Tibial nerve (tissue), 4 donors: ENCODE results near the gene INHA. TPM values are rescaled to one million over a fixed set of nuclear protein-coding genes. Genes with fewer than 3 reads are reported as not detected.
A peak's percentile ranks its signal among the peaks of the same experiment; 100 is the strongest.

Experiments used
- DNase-seq, 2 donors: peaks; one replicate each; pipeline ENCODE4 v3.0.0-alpha.2; 2019; ENCODE audit warnings: low spot score in 2 of 2
- H3K27ac ChIP-seq, 4 donors: fragments of 200-600 bp; sonication (generic) in 3 of 4; one replicate each; pipeline ENCODE4 v1.5.1; 2017 to 2019; ENCODE audit warnings: mild to moderate bottlenecking in 1 of 4
- H3K27me3 ChIP-seq, 2 donors: fragments of 200-600 bp; sonication (generic) in 1 of 2; one replicate each; pipeline versions ENCODE4 v1.5.1 to v1.6.0; 2017 to 2019
- H3K36me3 ChIP-seq, 3 donors: fragments of 200-600 bp; sonication (generic); one replicate each; pipeline ENCODE4 v1.5.1; 2018 to 2019
- H3K4me1 ChIP-seq, 4 donors: fragments of 200-600 bp; sonication (generic) in 3 of 4; one replicate each; pipeline ENCODE4 v1.5.1; 2017 to 2019
- H3K4me3 ChIP-seq, 4 donors: fragments of 200-600 bp; sonication (generic) in 3 of 4; one replicate each; pipeline ENCODE4 v1.5.1; 2017 to 2019; ENCODE audit warnings: mild to moderate bottlenecking in 1 of 4, moderate library complexity in 1 of 4
- H3K9me3 ChIP-seq, 4 donors: fragments of 200-600 bp; sonication (generic) in 3 of 4; one replicate each; pipeline ENCODE4 v1.5.1; 2017 to 2019
- EP300 ChIP-seq, 2 donors: sonication (generic); formaldehyde crosslinking; IDR thresholded peaks; one replicate each; pipeline ENCODE4 v1.6.1; 2017; ENCODE audit warnings: antibody characterized with exemption in 2 of 2, mild to moderate bottlenecking in 1 of 2
- POLR2A ChIP-seq, 2 donors: fragments of 450-650 bp; IDR thresholded peaks; one replicate each; pipeline ENCODE4 v1.6.1; 2017; ENCODE audit warnings: antibody characterized with exemption in 2 of 2, mild to moderate bottlenecking in 2 of 2, moderate library complexity in 2 of 2
- WGBS, 2 donors: methylation state at CpG; one replicate each; pipeline ENCODE4 v1.1.5; 2018; 5-methylcytosine and 5-hydroxymethylcytosine counted together
- total RNA-seq, 4 donors: library from RNA; depleted of rRNA; stranded (reverse); fragments of >200 nt; gene quantifications; one replicate each; pipeline ENCODE4 v1.1.0, GENCODE V29; 2016
- TF ChIP-seq, protein P1 (sequence below), 5 experiments: fragments of 200-600 bp in 3 of 5; fragments of 450-650 bp in 2 of 5; sonication (generic) in 3 of 5; IDR thresholded peaks; one replicate each; pipeline ENCODE4 v1.5.1; 2016 to 2019; ENCODE audit warnings: antibody characterized with exemption in 5 of 5, mild to moderate bottlenecking in 3 of 5, moderate library complexity in 2 of 5

Gene INHA
- total RNA-seq, 4 donors from 2014 or later = 1.1 to 1.4 TPM; not detected in 2

DNA sequence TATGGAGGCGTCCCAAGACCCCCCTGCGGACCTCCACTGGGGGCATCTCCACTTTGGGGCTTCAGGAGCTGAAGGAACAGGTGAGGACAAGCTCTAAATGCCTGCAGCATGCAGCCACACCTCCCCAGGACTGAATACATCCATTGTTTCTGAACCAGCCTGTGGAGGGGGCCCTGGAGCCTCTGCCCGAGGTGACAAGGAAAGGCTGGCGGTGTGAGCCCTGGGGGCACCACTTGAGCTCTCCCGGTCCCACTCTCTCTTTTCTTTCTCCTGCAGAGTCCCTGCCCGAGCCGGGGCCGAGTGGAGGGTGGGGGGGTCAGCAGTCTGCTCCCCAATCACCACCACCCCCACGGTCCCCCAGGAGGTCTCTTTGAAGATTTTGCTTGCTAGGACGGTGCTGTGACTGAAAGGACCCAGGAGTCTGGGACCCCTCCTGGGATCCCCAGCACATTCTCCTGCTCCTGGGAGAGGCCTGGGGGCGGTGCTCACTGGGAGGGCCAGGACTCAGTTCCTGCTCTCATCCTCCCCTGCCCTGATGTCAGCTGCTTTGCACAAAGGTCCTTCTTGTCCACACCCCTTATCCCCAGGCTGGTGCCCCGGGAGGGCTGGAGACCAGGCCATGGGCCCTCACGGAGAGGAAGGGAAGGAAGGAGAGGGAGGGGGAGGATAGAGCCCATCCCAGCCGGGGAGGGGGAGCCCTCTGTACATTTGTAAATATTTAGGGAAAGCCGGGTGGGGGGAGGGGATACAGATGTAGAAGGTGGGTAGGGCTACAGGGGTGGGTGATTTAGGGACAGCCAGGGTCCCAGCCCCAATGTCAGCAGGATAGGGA is 34.2 kb upstream of the INHA start:
- H3K4me1 ChIP-seq = peaks cover 0 to 59% (median 34%) of the 10 kb centered on the region in 4 donors
- H3K27me3 ChIP-seq = no peaks in the 10 kb centered on the region
- peaks cover 0 to 26% (median 0%) of the 10 kb centered on the region in 3 donors for H3K36me3 ChIP-seq
- TF ChIP-seq EP300 (IDR thresholded peaks at IDR 0.05) = no peak
- no peak for TF ChIP-seq POLR2A (IDR thresholded peaks at IDR 0.05)
- TF ChIP-seq, protein P1, sequence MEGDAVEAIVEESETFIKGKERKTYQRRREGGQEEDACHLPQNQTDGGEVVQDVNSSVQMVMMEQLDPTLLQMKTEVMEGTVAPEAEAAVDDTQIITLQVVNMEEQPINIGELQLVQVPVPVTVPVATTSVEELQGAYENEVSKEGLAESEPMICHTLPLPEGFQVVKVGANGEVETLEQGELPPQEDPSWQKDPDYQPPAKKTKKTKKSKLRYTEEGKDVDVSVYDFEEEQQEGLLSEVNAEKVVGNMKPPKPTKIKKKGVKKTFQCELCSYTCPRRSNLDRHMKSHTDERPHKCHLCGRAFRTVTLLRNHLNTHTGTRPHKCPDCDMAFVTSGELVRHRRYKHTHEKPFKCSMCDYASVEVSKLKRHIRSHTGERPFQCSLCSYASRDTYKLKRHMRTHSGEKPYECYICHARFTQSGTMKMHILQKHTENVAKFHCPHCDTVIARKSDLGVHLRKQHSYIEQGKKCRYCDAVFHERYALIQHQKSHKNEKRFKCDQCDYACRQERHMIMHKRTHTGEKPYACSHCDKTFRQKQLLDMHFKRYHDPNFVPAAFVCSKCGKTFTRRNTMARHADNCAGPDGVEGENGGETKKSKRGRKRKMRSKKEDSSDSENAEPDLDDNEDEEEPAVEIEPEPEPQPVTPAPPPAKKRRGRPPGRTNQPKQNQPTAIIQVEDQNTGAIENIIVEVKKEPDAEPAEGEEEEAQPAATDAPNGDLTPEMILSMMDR (IDR thresholded peaks at IDR 0.05) = no peak
- 27 to 40% methylated on average over 15 of the region's 15 CpGs for WGBS, 2 donors
- no peaks in the 10 kb centered on the region for H3K9me3 ChIP-seq
- H3K4me3 ChIP-seq = no peak overlapping the region
- H3K27ac ChIP-seq = peak overlapping the region; percentile 38 to 97 (median 80)
- no peak for DNase-seq

- H3K36me3 ChIP-seq = peaks cover 0 to 26% (median 0%) of the 10 kb centered on the region in 3 donors
- no peak overlapping the region for H3K4me3 ChIP-seq
- H3K4me1 ChIP-seq = peaks cover 0 to 61% (median 34%) of the 10 kb centered on the region in 4 donors
- H3K27me3 ChIP-seq = no peaks in the 10 kb centered on the region
- TF ChIP-seq, protein P1 (IDR thresholded peaks at IDR 0.05) = no peak
- TF ChIP-seq EP300 (IDR thresholded peaks at IDR 0.05) (peak in 1 of 2 donors; percentile 72), POLR2A (IDR thresholded peaks at IDR 0.05) (no peak)
- no peaks in the 10 kb centered on the region for H3K9me3 ChIP-seq
- no peak for DNase-seq
- peak overlapping the region; percentile 38 to 97 (median 80) for H3K27ac ChIP-seq
- 47 to 51% methylated on average over 6 of the region's 6 CpGs for WGBS, 2 donors
Measured at GRCh38 chr2:219538504-219538951, 33.6 kb upstream of the INHA start.

DNA sequence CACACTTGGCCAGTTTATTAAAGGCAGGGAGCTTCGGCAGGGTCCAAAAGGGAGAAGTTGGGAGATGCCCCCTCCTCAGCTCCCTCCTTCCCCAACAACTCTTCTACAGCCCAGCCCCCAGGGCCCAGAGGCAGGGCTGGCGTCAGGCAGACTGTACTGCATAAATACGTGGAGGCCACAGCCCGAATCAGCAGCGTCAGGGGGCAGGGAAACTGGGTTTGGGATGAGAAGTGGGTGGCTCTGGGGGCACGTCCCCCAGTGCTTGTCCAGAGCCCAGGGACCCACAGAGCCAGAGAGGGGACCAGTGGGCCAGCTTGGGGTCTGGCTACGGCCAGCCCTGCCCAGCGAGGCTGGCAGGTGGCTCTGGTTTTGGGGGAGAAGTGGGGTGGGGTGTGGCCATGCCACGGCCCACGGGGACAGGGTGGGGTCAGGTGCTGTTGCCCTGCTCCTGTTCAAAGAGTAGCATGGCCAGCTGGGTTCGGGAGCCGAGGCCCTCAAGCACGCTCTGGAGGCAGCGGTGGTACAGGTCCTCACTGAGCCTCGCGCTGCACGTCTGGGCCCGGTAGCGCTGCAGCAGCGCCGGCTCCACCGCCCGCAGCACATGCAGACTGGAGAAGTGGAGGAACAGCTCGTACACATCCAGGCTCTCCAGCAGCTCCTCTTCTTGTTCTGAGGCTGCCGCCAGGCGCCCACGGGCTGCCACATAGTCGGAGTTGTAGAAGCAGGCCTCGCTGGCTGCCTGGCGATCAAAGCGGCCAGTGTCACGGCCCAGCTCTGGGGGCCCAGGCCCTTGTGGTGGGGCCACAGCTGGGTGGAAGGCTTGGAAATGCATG is 32.9 kb upstream of the INHA start:
- peaks cover 0 to 64% (median 36%) of the 10 kb centered on the region in 4 donors for H3K4me1 ChIP-seq
- H3K4me3 ChIP-seq = no peak overlapping the region
- 37 to 73% methylated on average over 7 to 30 of the region's 32 CpGs for WGBS, 2 donors
- no peaks in the 10 kb centered on the region for H3K9me3 ChIP-seq
- no peaks in the 10 kb centered on the region for H3K27me3 ChIP-seq
- peak overlapping the region; percentile 38 to 97 (median 80) for H3K27ac ChIP-seq
- no peak for TF ChIP-seq EP300 (IDR thresholded peaks at IDR 0.05)
- TF ChIP-seq POLR2A (IDR thresholded peaks at IDR 0.05) = no peak
- TF ChIP-seq, protein P1 (IDR thresholded peaks at IDR 0.05) = no peak
- no peak for DNase-seq
- peaks cover 0 to 26% (median 0%) of the 10 kb centered on the region in 3 donors for H3K36me3 ChIP-seq

- TF ChIP-seq, protein P1 (IDR thresholded peaks at IDR 0.05) = no peak
- TF ChIP-seq EP300 (IDR thresholded peaks at IDR 0.05) (no peak), POLR2A (IDR thresholded peaks at IDR 0.05) (no peak)
- Histone ChIP-seq H3K27ac (peak overlapping the region; percentile 38 to 97 (median 80)), H3K27me3 (no peaks in the 10 kb centered on the region), H3K9me3 (no peaks in the 10 kb centered on the region), H3K4me3 (no peak overlapping the region), H3K36me3 (peaks cover 0 to 26% (median 0%) of the 10 kb centered on the region in 3 donors), H3K4me1 (peaks cover 0 to 73% (median 41%) of the 10 kb centered on the region in 4 donors)
- 79 to 87% methylated on average over 36 to 46 of the region's 46 CpGs for WGBS, 2 donors
- no peak for DNase-seq
Measured at GRCh38 chr2:219539926-219540678, 32.0 kb upstream of the INHA start.
